HG02981 (cell line): Measurements from ENCODE around the gene PHLPP1.

ENCODE experiments used
- ATAC-seq: cut with Tn5 transposase; IDR thresholded peaks from one replicate; pipeline ENCODE4 v1.9.1; 2021; ENCODE audit warnings: mild to moderate bottlenecking, moderate library complexity; ENCODE audit not compliant: unreplicated experiment

The PHLPP1 gene

GRCh38 chr18:62976227-62976626 lies 260.9 kb downstream of the PHLPP1 start:
- no peak for ATAC-seq

GRCh38 chr18:62977512-62977911 lies 262.2 kb downstream of the PHLPP1 start:
- no peak for ATAC-seq

- no peak for ATAC-seq
Measured at GRCh38 chr18:62978251-62979049, 263.1 kb downstream of the PHLPP1 start.

GRCh38 chr18:62979176-62979575 lies 263.8 kb downstream of the PHLPP1 start:
- ATAC-seq, result no peak

DNA sequence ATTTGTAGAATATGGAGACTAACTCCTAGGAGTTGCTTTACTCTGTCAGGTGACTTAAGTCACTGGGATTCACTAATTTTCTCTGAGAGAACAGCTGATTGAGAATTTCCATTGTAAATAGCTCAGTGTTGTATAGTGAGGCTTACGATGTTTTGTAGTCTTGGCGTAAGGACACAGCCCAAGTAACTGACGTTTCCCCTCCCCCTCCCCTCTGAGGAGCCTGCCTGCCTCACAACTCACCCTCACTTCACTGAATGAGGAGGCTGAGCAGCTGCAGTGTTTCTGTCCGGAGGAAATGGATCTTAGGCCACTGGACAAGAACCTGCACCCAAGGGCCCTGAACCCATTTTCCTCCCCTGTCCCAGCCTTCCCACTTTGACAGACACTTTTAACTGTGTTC lies 264.6 kb downstream of the PHLPP1 start:
- no peak for ATAC-seq

- no peak for ATAC-seq
Measured at GRCh38 chr18:62981566-62981965, 266.2 kb downstream of the PHLPP1 start.

DNA sequence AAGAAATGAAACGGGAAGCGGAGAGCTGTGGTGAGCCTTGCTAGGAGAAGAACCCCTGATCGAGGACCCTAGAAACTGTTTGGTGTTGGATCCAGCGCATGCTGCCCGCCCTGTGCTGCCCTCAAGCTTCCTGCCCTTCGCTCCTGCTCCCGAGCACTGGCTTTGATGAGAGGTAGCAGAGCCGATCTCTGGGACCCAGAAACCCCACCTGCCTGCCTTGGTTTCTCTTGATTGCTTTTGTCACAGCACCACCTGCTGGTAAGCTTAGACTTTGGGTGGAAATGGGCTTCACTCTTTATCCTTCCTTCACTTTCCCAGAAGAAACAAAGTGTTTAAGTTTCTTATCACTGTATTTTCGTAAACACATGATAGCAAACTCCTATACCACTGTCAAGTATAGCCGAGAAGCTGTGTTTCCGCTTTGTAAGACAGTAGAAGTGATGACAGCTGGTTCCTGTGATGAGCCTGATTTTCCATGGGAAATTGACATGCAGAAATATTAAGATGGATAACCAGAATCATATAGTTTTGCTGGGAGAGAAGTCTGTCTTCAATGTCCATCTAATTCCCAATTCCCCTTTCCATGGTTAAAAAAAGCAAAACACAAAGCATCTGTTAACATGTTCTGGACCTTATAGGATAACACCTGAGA lies 267.4 kb downstream of the PHLPP1 start:
- no peak for ATAC-seq

DNA sequence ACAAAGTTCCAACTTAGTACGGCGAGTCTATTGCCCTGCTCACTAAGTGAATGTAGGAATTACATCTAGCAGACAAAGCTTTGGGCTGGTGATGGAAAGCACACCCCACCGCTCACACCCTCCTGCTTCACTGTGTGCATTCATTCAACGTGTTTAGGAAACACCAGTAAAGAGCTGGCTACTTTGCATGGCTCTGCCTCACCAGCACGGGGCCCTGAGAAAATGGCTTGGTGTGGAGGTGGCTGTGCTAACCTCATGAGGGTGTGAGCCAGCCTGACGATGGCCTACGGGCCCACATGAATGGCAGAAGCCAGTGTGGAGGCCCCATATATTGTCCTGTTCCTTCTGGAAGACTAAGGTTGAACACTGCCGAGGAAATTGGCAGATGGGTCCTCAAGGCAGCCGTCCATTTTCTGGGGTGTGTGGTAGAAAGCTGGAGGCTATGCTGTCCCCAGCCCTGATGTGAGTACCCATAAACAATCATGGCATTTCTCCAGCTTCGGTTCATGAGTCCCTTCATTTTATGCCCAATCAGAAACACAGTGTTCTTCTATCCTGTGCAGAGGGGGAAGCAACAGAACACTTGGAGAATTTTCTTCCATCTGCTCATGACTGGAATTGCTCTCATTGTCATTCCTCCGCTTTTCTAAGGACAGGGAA lies 269.4 kb downstream of the PHLPP1 start:
- no peak for ATAC-seq

- ATAC-seq, result no peak
Measured at GRCh38 chr18:62986490-62986889, 271.1 kb downstream of the PHLPP1 start.

DNA sequence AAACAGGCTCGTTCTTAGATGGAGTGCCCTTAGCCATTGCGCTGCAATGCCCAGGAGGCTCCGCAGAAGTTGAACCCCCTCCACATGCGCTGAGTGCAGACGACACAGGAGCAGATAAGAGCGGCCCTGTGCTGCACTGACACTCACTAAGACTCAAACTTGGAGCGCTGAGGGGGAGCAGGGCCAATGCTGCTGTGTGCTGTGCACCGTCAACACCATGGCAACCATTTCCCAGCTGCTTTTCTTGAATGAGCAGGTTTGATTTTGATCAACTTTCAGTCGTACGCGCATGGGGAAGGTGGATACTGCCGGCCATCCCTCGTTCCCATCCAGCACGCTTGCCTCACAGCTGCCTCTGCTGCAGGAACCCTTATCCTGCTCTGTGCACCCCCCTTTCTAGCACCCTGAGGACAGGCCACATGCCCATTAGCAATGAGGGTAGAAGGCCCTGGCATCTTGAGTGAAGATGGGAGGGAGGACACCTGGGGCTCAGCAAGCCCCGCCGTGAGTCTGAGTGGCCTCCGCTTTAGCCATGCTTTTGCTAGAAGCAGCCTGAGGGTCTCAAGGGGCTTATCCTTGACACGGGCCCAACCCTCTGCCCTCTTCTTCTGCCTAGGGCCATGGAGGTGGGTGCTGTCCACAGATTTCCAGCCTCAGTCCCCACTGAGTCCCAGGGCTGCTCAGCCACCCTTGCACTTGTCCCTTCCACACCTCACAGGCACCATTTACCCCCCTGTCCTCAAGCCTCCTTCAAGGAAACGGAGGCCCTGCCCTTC lies 271.9 kb downstream of the PHLPP1 start:
- ATAC-seq, result no peak

DNA sequence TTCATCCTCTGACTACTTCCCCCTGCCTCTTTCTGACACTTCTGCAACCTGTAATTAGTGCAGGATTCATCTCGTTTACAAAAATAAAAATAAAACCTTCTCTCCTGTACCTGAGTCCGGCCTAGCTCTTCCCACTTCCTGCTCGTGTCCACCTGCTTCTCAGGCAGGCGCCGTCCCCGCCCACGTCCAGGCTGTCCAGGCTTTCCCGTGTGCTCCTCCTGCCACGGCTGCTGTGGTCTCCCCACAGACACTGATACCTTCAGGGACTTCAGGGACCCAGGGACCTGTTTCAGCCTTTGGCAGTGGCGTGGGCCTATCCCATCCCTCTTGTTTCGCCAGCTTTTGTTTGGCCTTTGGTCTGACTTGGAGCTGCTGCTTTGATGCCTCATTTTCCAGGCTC lies 272.5 kb downstream of the PHLPP1 start:
- no peak for ATAC-seq

- ATAC-seq, result no peak
Measured at GRCh38 chr18:62988471-62988870, 273.1 kb downstream of the PHLPP1 start.

- ATAC-seq, result no peak
Measured at GRCh38 chr18:62989195-62989594, 273.9 kb downstream of the PHLPP1 start.

DNA sequence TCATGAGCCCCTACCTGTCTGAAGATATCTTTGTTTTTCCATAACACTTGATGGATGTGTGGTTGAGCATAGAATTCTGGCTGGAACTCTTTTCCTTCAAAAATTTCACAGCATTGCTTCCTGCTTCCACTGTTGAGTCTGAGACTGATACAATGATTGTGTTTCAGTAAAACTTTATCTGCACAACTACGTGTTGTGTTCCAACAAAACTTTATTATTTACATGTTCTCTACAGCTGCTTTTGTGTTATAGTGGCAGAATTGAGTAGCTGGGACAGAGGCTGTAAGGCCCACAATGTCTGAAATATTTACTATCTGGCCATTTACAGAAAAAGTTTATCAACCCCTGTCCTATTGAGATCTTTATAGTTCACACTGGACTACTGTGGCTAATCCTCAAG lies 275.3 kb downstream of the PHLPP1 start:
- ATAC-seq, result no peak

- ATAC-seq, result no peak
Measured at GRCh38 chr18:62991389-62991788, 276.0 kb downstream of the PHLPP1 start.

DNA sequence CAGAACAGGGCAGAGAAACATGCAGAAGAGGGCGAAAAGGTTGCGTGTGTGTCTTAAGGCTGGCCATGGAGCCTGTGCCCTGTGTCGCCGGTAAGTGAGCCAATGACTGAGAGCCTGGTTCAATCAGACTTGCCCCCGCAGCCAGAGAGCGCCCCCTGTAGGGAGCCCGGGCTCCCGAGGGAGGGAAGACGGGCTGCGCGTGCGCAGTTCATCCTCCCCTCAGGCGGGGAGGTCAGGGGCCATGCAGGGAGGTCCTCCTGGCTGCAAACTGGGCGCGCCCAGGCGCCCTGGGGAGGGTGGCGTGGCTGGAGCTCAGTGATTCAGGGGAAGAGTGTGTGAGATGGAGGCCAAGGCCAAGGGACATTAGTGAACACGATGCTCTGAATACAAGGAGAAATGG lies 276.6 kb downstream of the PHLPP1 start:
- ATAC-seq, result no peak

DNA sequence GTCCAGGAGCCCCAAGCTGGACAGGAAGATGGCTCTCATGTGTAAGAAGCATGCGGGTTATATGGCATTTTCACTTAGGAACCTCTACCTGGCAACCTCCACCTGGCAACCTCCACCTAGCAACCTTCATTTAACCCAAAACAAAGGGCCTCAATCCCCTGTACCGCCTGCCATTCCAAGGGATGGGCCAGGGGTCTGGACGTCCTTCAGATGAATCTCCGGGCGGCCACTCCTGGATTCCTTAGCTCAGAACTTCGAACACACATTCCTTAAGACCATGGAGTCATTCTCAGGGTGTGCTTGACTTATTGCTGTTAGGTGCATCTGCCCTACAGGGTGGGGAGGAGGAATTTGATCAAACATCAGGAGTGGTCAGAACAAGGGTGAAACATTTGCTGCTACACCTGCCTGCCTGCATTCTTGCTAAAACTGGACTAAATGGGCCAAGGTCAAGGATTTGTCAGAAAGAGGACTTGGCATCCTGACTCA lies 277.6 kb downstream of the PHLPP1 start:
- ATAC-seq, result no peak

- ATAC-seq, result no peak
Measured at GRCh38 chr18:62996566-62996965, 281.2 kb downstream of the PHLPP1 start.

- no peak for ATAC-seq
Measured at GRCh38 chr18:62997076-62997475, 281.7 kb downstream of the PHLPP1 start.

DNA sequence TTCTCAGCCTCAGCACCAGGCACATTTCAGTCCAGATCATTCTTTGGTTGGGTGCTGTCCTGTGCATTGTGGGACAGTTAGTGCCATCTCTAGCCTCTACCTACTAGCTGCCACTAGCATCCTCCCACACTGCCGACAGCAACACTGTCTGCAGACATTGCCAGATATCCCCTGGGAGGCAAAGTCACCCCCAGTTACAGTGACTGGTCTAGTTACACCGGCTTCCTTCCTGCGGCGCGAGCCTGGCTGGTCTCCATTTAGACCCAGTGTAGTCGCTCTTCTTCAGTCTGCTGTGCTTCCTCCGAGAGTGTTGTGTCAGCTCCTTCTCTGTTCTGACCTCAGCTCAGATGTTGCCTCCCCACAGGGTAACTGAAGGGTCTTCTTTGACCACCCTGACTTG lies 283.1 kb downstream of the PHLPP1 start:
- no peak for ATAC-seq

DNA sequence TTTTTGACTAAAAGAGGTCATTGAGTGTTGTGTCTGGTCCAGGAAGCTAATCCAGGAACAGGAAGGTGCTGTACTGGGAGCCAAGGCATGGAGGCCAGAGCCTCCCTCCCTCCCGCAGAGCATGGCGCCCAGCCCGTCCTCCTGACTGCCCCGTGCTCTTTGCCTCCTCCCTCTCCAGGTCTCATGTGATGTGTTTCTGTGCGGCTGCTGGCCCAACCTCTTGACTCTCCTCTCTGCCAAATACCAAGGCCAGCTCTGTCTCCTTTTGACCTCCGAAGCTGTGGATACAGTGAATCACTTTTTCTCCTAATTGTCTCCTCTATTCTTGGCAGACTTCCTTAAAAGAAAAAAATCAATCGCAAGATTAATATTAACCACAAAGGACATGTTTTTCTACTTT lies 284.1 kb downstream of the PHLPP1 start:
- ATAC-seq, result no peak
